GM12878 (cell line): ENCODE measurements around the gene TAF6. TPM values are rescaled to one million over a fixed set of nuclear protein-coding genes. Genes with fewer than 3 reads are reported as not detected.

ENCODE experiments used
- microRNA counts: library from miRNA; unstranded; fragments of <30 nt; microRNA quantifications from one replicate; lab custom pipeline; 2016
- microRNA-seq: library from miRNA; unstranded; fragments of <30 nt; microRNA quantifications from one replicate; pipeline ENCODE4, GENCODE V29; 2018
- polyA plus RNA-seq, 11 experiments: library from polyadenylated mRNA; depleted of rRNA in 4 of 11; unstranded in 6 of 11; stranded (reverse) in 5 of 11; fragments of >200 nt; fragmentation: Nextera tagmentation in 4 of 11; fragmentation: Illumina TruSeq in 1 of 11; extraction: Ambion mirVana in 4 of 11; extraction: Trizol in 1 of 11; gene quantifications; 1 replicate in 1 of 11; 2 replicates in 10 of 11; pipeline versions ENCODE4 v1.2.1 to v1.2.3, GENCODE V29; 2011 to 2016; ENCODE audit warnings: inconsistent platforms in 2 of 11, missing spikeins in 2 of 11, low read depth in 1 of 11
- small RNA-seq: library from RNA; depleted of rRNA; stranded (forward); fragments of <200 nt; gene quantifications from one replicate; pipeline ENCODE3, GENCODE V24; 2014
- total RNA-seq, 4 experiments: library from RNA; depleted of rRNA in 3 of 4; stranded (reverse); fragments of >200 nt in 3 of 4; fragmentation: Illumina TruSeq in 1 of 4; extraction: Trizol in 1 of 4; gene quantifications; 2 replicates each; pipeline versions ENCODE4 v1.2.1 to v1.2.3, GENCODE V29; 2013 to 2021

The TAF6 gene
- total and polyA plus RNA-seq, 10 of the 15 experiments (the other 5 are each of a cell fraction or from before 2014, with no cell fraction given) = 0.27 to 42.6 (median 17.0) TPM

MicroRNAs encoded within 50 kb of the gene (microRNA counts, 767-probe panel; counts per million panel counts)
- microRNA hsa-miR-106b-5p (lab: Ali Mortazavi, UCI) (4,554 counts per million, percentile 96 among the panel's probes with 10 or more counts), microRNA hsa-miR-25-3p (lab: Ali Mortazavi, UCI) (4,729 counts per million, percentile 97 among the panel's probes with 10 or more counts), microRNA hsa-miR-93-5p (lab: Ali Mortazavi, UCI) (4,849 counts per million, percentile 97 among the panel's probes with 10 or more counts)

Small RNAs within 50 kb of the gene (microRNA-seq; reads per million reads assigned to microRNA genes)
- gene MIR106B (6,714 reads per million, percentile 96 among the genes with 10 or more reads in this experiment), gene MIR25 (1,494 reads per million, percentile 91 among the genes with 10 or more reads in this experiment), gene MIR4658 (not detected), gene MIR93 (21,583 reads per million, percentile 99 among the genes with 10 or more reads in this experiment)

Small RNAs within 50 kb of the gene (small RNA-seq; reads per million reads assigned to genes)
- 976 reads per million, percentile 100 among the genes with 10 or more reads in this experiment for gene MIR106B
- gene MIR25 = 5,092 reads per million, percentile 100 among the genes with 10 or more reads in this experiment
- gene MIR93 = 2,032 reads per million, percentile 100 among the genes with 10 or more reads in this experiment

Other genes with a start within 250 kb of the TAF6 start
Only the 7 nearest of the 20 such genes appear.
- 26.2 and 34.9 TPM in 2 replicates for gene ZNF3, start 37.6 kb downstream of the TAF6 start, total RNA-seq (2014; rRNA removed)
- 34.9 and 36.0 TPM in 2 replicates for gene ZNF3, start 37.6 kb downstream of the TAF6 start, total RNA-seq (2014; rRNA removed; fragmentation: Illumina TruSeq; extraction: Trizol)
- 28.5 and 30.7 TPM in 2 replicates for gene ZNF3, start 37.6 kb downstream of the TAF6 start, total RNA-seq (2021)
- gene ZNF3, start 37.6 kb downstream of the TAF6 start, polyA plus RNA-seq (2011; rRNA removed) = 31.1 and 32.1 TPM in 2 replicates
- gene ZNF3, start 37.6 kb downstream of the TAF6 start, polyA plus RNA-seq (2014; fragmentation: Illumina TruSeq; extraction: Trizol) = 37.4 and 48.6 TPM in 2 replicates
- 10 to 100 TPM; 17.2 to 19.0 TPM for gene ZNF3, start 37.6 kb downstream of the TAF6 start, polyA plus RNA-seq (2014; fragmentation: Nextera tagmentation; extraction: Ambion mirVana)
- 22.6 and 27.3 TPM in 2 replicates for gene ZNF3, start 37.6 kb downstream of the TAF6 start, polyA plus RNA-seq (2014; rRNA removed)
- gene ZNF3, start 37.6 kb downstream of the TAF6 start, polyA plus RNA-seq (2016; fragmentation: Nextera tagmentation; extraction: Ambion mirVana) = 10 to 100 TPM; 29.0 to 29.7 TPM
- 40.2 and 43.4 TPM in 2 replicates for gene COPS6, start 30.4 kb downstream of the TAF6 start, total RNA-seq (2014; rRNA removed)
- gene COPS6, start 30.4 kb downstream of the TAF6 start, total RNA-seq (2014; rRNA removed; fragmentation: Illumina TruSeq; extraction: Trizol) = 28.5 and 28.6 TPM in 2 replicates
- gene COPS6, start 30.4 kb downstream of the TAF6 start, total RNA-seq (2021) = 75.2 and 79.6 TPM in 2 replicates
- gene COPS6, start 30.4 kb downstream of the TAF6 start, polyA plus RNA-seq (2011; rRNA removed) = 58.5 and 81.8 TPM in 2 replicates
- gene COPS6, start 30.4 kb downstream of the TAF6 start, polyA plus RNA-seq (2014; fragmentation: Illumina TruSeq; extraction: Trizol) = 81.1 and 84.8 TPM in 2 replicates
- gene COPS6, start 30.4 kb downstream of the TAF6 start, polyA plus RNA-seq (2014; fragmentation: Nextera tagmentation; extraction: Ambion mirVana) = 100 to 1,000 TPM in 1 of 2 experiments, 10 to 100 TPM in 1; 64.1 to 108 TPM
- gene COPS6, start 30.4 kb downstream of the TAF6 start, polyA plus RNA-seq (2014; rRNA removed) = 97.3 and 99.4 TPM in 2 replicates
- 100 to 1,000 TPM; 152 to 182 TPM for gene COPS6, start 30.4 kb downstream of the TAF6 start, polyA plus RNA-seq (2016; fragmentation: Nextera tagmentation; extraction: Ambion mirVana)
- 305 and 354 TPM in 2 replicates for gene MCM7, start 18.0 kb downstream of the TAF6 start, total RNA-seq (2014; rRNA removed)
- 165 and 183 TPM in 2 replicates for gene MCM7, start 18.0 kb downstream of the TAF6 start, total RNA-seq (2014; rRNA removed; fragmentation: Illumina TruSeq; extraction: Trizol)
- gene MCM7, start 18.0 kb downstream of the TAF6 start, total RNA-seq (2021) = 292 and 310 TPM in 2 replicates
- 124 and 210 TPM in 2 replicates for gene MCM7, start 18.0 kb downstream of the TAF6 start, polyA plus RNA-seq (2011; rRNA removed)
- gene MCM7, start 18.0 kb downstream of the TAF6 start, polyA plus RNA-seq (2014; fragmentation: Illumina TruSeq; extraction: Trizol) = 136 and 196 TPM in 2 replicates
- gene MCM7, start 18.0 kb downstream of the TAF6 start, polyA plus RNA-seq (2014; fragmentation: Nextera tagmentation; extraction: Ambion mirVana) = 100 to 1,000 TPM; 227 to 234 TPM
- gene MCM7, start 18.0 kb downstream of the TAF6 start, polyA plus RNA-seq (2014; rRNA removed) = 253 and 264 TPM in 2 replicates
- gene MCM7, start 18.0 kb downstream of the TAF6 start, polyA plus RNA-seq (2016; fragmentation: Nextera tagmentation; extraction: Ambion mirVana) = 100 to 1,000 TPM; 349 to 383 TPM
- gene AP4M1, start 17.7 kb downstream of the TAF6 start, total RNA-seq (2014; rRNA removed) = 14.3 and 15.7 TPM in 2 replicates
- gene AP4M1, start 17.7 kb downstream of the TAF6 start, total RNA-seq (2014; rRNA removed; fragmentation: Illumina TruSeq; extraction: Trizol) = 7.1 and 7.6 TPM in 2 replicates
- 12.9 and 13.6 TPM in 2 replicates for gene AP4M1, start 17.7 kb downstream of the TAF6 start, total RNA-seq (2021)
- gene AP4M1, start 17.7 kb downstream of the TAF6 start, polyA plus RNA-seq (2011; rRNA removed) = 10.7 and 13.9 TPM in 2 replicates
- gene AP4M1, start 17.7 kb downstream of the TAF6 start, polyA plus RNA-seq (2014; fragmentation: Illumina TruSeq; extraction: Trizol) = 7.7 and 12.5 TPM in 2 replicates
- gene AP4M1, start 17.7 kb downstream of the TAF6 start, polyA plus RNA-seq (2014; fragmentation: Nextera tagmentation; extraction: Ambion mirVana) = 1 to 10 TPM in 1 of 2 experiments, under 1 TPM in 1; 0.77 to 2.1 TPM
- gene AP4M1, start 17.7 kb downstream of the TAF6 start, polyA plus RNA-seq (2014; rRNA removed) = 11.6 and 12.9 TPM in 2 replicates
- 10 to 100 TPM; 15.9 to 16.1 TPM for gene AP4M1, start 17.7 kb downstream of the TAF6 start, polyA plus RNA-seq (2016; fragmentation: Nextera tagmentation; extraction: Ambion mirVana)
- 5.5 and 7.4 TPM in 2 replicates for gene CNPY4, start 276 bp upstream of the TAF6 start, total RNA-seq (2014; rRNA removed)
- 8.3 and 10.5 TPM in 2 replicates for gene CNPY4, start 276 bp upstream of the TAF6 start, total RNA-seq (2014; rRNA removed; fragmentation: Illumina TruSeq; extraction: Trizol)
- gene CNPY4, start 276 bp upstream of the TAF6 start, total RNA-seq (2021) = 6.6 and 6.7 TPM in 2 replicates
- 6.6 and 9.2 TPM in 2 replicates for gene CNPY4, start 276 bp upstream of the TAF6 start, polyA plus RNA-seq (2011; rRNA removed)
- 9.1 and 10.5 TPM in 2 replicates for gene CNPY4, start 276 bp upstream of the TAF6 start, polyA plus RNA-seq (2014; fragmentation: Illumina TruSeq; extraction: Trizol)
- 1 to 10 TPM; 2.5 to 3.7 TPM for gene CNPY4, start 276 bp upstream of the TAF6 start, polyA plus RNA-seq (2014; fragmentation: Nextera tagmentation; extraction: Ambion mirVana)
- gene CNPY4, start 276 bp upstream of the TAF6 start, polyA plus RNA-seq (2014; rRNA removed) = 8.3 and 9.0 TPM in 2 replicates
- gene CNPY4, start 276 bp upstream of the TAF6 start, polyA plus RNA-seq (2016; fragmentation: Nextera tagmentation; extraction: Ambion mirVana) = 1 to 10 TPM; 6.0 to 7.0 TPM
- 2.7 and 3.2 TPM in 2 replicates for gene MBLAC1, start 7.6 kb upstream of the TAF6 start, total RNA-seq (2014; rRNA removed)
- 0.64 and 0.94 TPM in 2 replicates for gene MBLAC1, start 7.6 kb upstream of the TAF6 start, total RNA-seq (2014; rRNA removed; fragmentation: Illumina TruSeq; extraction: Trizol)
- 1.8 and 2.7 TPM in 2 replicates for gene MBLAC1, start 7.6 kb upstream of the TAF6 start, total RNA-seq (2021)
- 0.35 and 0.65 TPM in 2 replicates for gene MBLAC1, start 7.6 kb upstream of the TAF6 start, polyA plus RNA-seq (2011; rRNA removed)
- gene MBLAC1, start 7.6 kb upstream of the TAF6 start, polyA plus RNA-seq (2014; fragmentation: Illumina TruSeq; extraction: Trizol) = 0.24 and 0.38 TPM in 2 replicates
- gene MBLAC1, start 7.6 kb upstream of the TAF6 start, polyA plus RNA-seq (2014; fragmentation: Nextera tagmentation; extraction: Ambion mirVana) = under 1 TPM in 1 of 2 experiments, not detected in 1; 0.24 TPM
- gene MBLAC1, start 7.6 kb upstream of the TAF6 start, polyA plus RNA-seq (2014; rRNA removed) = 2.3 and 3.1 TPM in 2 replicates
- 1 to 10 TPM; 2.4 TPM for gene MBLAC1, start 7.6 kb upstream of the TAF6 start, polyA plus RNA-seq (2016; fragmentation: Nextera tagmentation; extraction: Ambion mirVana)
- 184 and 186 TPM in 2 replicates for gene LAMTOR4, start 29.6 kb upstream of the TAF6 start, total RNA-seq (2014; rRNA removed)
- gene LAMTOR4, start 29.6 kb upstream of the TAF6 start, total RNA-seq (2014; rRNA removed; fragmentation: Illumina TruSeq; extraction: Trizol) = 106 and 111 TPM in 2 replicates
- 165 and 171 TPM in 2 replicates for gene LAMTOR4, start 29.6 kb upstream of the TAF6 start, total RNA-seq (2021)
- 104 and 204 TPM in 2 replicates for gene LAMTOR4, start 29.6 kb upstream of the TAF6 start, polyA plus RNA-seq (2011; rRNA removed)
- gene LAMTOR4, start 29.6 kb upstream of the TAF6 start, polyA plus RNA-seq (2014; fragmentation: Illumina TruSeq; extraction: Trizol) = 24.1 and 73.4 TPM in 2 replicates
- 100 to 1,000 TPM; 188 to 262 TPM for gene LAMTOR4, start 29.6 kb upstream of the TAF6 start, polyA plus RNA-seq (2014; fragmentation: Nextera tagmentation; extraction: Ambion mirVana)
- gene LAMTOR4, start 29.6 kb upstream of the TAF6 start, polyA plus RNA-seq (2014; rRNA removed) = 211 and 230 TPM in 2 replicates
- gene LAMTOR4, start 29.6 kb upstream of the TAF6 start, polyA plus RNA-seq (2016; fragmentation: Nextera tagmentation; extraction: Ambion mirVana) = 100 to 1,000 TPM; 279 to 297 TPM